ENCODE results near the gene TECPR1.

TECPR1 gene

DNA sequence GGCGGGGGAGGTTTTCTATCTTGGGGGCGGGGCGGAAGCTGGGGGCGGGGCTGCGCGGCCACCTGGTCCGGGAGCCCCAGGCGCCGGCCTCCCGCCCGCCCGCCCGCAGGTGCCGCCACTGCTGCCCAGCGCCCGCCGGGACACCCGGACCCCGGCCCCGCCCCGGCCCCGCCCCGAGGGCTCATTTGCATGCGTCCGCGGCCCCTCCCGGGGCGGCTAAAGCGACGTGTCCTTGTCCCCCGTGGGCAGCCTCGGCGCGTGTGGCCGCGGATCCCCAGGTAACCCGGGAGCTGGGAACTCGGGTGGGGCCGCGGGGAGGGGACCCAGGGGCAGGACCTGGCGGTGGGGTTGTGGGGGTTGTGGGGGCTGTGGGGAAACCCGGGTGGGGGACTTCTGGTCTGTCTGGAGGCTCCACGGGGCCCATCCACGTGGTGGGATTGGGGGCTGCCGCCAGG, 40.8 kb downstream of the TECPR1 start, which contains the start of gene BHLHA15 (continued):
- TF ChIP-seq ZNF350 (tag by site-specific recombination; IDR thresholded peaks at IDR 0.05) (no peak), ZNF518A (tag by site-specific recombination; conservative IDR thresholded peaks at IDR 0.05; ENCODE audit: low read depth) (no peak)

GRCh38 chr7:98210513-98211220, 41.4 kb downstream of the TECPR1 start:
- Histone ChIP-seq H3K36me3 (ENCODE audit: control insufficient read depth in 2 of 2, insufficient read depth in 1 of 2, low read length in 2 of 2) (peaks cover 0 to 14% of the 10 kb centered on the region in 2 experiments; a peak in 2 of 3 replicates), H3K9me3 (ENCODE audit: control insufficient read depth, insufficient read depth, low read depth, low read length) (no peaks in the 10 kb centered on the region), H3K4me1 (ENCODE audit: control insufficient read depth, insufficient read depth, low read length) (no peaks in the 10 kb centered on the region), H3K4me3 (ENCODE audit: low read depth, low read length) (peak overlapping the region; percentile 30), H3K27ac (ENCODE audit: extremely low read depth, low read depth, low read length) (no peak overlapping the region)
- 0 out of 2 replicates have a peak, but pooled peaks have one; percentile 7 for TF ChIP-seq EGR2 (tag by site-specific recombination; IDR thresholded peaks at IDR 0.05; ENCODE audit: low read depth)
- TF ChIP-seq GLIS2 (tag by site-specific recombination; IDR thresholded peaks at IDR 0.05), result 0 out of 2 replicates have a peak, but pooled peaks have one; percentile 39
- peak; percentile 34; the same call in 1 of the 2 replicates for TF ChIP-seq SP3 (tag by site-specific recombination; IDR thresholded peaks at IDR 0.05)
- TF ChIP-seq PATZ1 (tag by site-specific recombination; IDR thresholded peaks at IDR 0.05), result 0 out of 2 replicates have a peak, but pooled peaks have one; percentile 39
- TF ChIP-seq IKZF3 (tag by site-specific recombination; IDR thresholded peaks at IDR 0.05), result 0 out of 2 replicates have a peak, but pooled peaks have one; percentile 48
- TF ChIP-seq ZNF37A (tag by site-specific recombination; IDR thresholded peaks at IDR 0.05), result no peak
- peak; percentile 45; the same call in 1 of the 2 replicates for TF ChIP-seq ZFHX2 (tag by site-specific recombination; conservative IDR thresholded peaks at IDR 0.05)
- peak; percentile 63 for TF ChIP-seq SP2 (tag by site-specific recombination; IDR thresholded peaks at IDR 0.05)
- peak; percentile 41; the same call in 1 of the 2 replicates for TF ChIP-seq ZBTB8A (tag by site-specific recombination; IDR thresholded peaks at IDR 0.05)
- no peak for TF ChIP-seq ZNF626 (tag by site-specific recombination; IDR thresholded peaks at IDR 0.05)
- ChIA-PET POLR2A (interaction anchor here (0.6 kb wide), 1 partner anchor 46 kb away, joined by 4 read pairs; no protein-coding TSS in a partner anchor), CTCF (no interaction called here)

GRCh38 chr7:98209166-98209920, 42.7 kb downstream of the TECPR1 start:
- ChIA-PET POLR2A (no interaction called here), CTCF (no interaction called here)
- Histone ChIP-seq H3K4me3 (ENCODE audit: low read depth, low read length) (no peak overlapping the region), H3K36me3 (ENCODE audit: control insufficient read depth in 2 of 2, insufficient read depth in 1 of 2, low read length in 2 of 2) (peaks cover 0 to 24% of the 10 kb centered on the region in 2 experiments; a peak in 2 of 3 replicates), H3K9me3 (ENCODE audit: control insufficient read depth, insufficient read depth, low read depth, low read length) (no peaks in the 10 kb centered on the region), H3K27ac (ENCODE audit: extremely low read depth, low read depth, low read length) (no peak overlapping the region), H3K4me1 (ENCODE audit: control insufficient read depth, insufficient read depth, low read length) (no peaks in the 10 kb centered on the region)
- TF ChIP-seq ZIC2 (tag by site-specific recombination; IDR thresholded peaks at IDR 0.05) (no peak), ZNF121 (tag by site-specific recombination; IDR thresholded peaks at IDR 0.05) (0 out of 2 replicates have a peak, but pooled peaks have one; percentile 28)

Data from HEK293 (cell line).